GM19395 (cell line): ENCODE results near the gene TMEM200A.

Source experiments
- ATAC-seq: cut with Tn5 transposase; IDR thresholded peaks from one replicate; pipeline ENCODE4 v1.9.1; 2021; ENCODE audit warnings: mild to moderate bottlenecking, moderate library complexity; ENCODE audit not compliant: unreplicated experiment

TMEM200A gene

GRCh38 chr6:130423044-130423443 is 57.2 kb downstream of the TMEM200A start:
- ATAC-seq, result no peak

- no peak for ATAC-seq
Measured at GRCh38 chr6:130424710-130425109, 58.9 kb downstream of the TMEM200A start.

GRCh38 chr6:130425537-130425936 is 59.7 kb downstream of the TMEM200A start:
- ATAC-seq, result no peak

GRCh38 chr6:130426066-130426721 is 60.4 kb downstream of the TMEM200A start:
- no peak for ATAC-seq

GRCh38 chr6:130431346-130431852 is 65.6 kb downstream of the TMEM200A start:
- no peak for ATAC-seq

GRCh38 chr6:130432838-130433237 is 67.0 kb downstream of the TMEM200A start:
- ATAC-seq, result no peak

GRCh38 chr6:130434174-130434873 is 68.5 kb downstream of the TMEM200A start:
- ATAC-seq, result no peak

- no peak for ATAC-seq
Measured at GRCh38 chr6:130435181-130435580, 69.4 kb downstream of the TMEM200A start.

GRCh38 chr6:130437961-130438360 is 72.1 kb downstream of the TMEM200A start:
- no peak for ATAC-seq

GRCh38 chr6:130447374-130447773 is 81.6 kb downstream of the TMEM200A start:
- ATAC-seq, result no peak

GRCh38 chr6:130452336-130452735 is 86.5 kb downstream of the TMEM200A start:
- ATAC-seq, result no peak

GRCh38 chr6:130453230-130453629 is 87.4 kb downstream of the TMEM200A start:
- ATAC-seq, result no peak

- ATAC-seq, result no peak
Measured at GRCh38 chr6:130457605-130458004, 91.8 kb downstream of the TMEM200A start.

GRCh38 chr6:130459316-130459715 is 93.5 kb downstream of the TMEM200A start:
- ATAC-seq, result no peak

- no peak for ATAC-seq
Measured at GRCh38 chr6:130460934-130461333, 95.1 kb downstream of the TMEM200A start.

GRCh38 chr6:130466052-130466747 is 100.4 kb downstream of the TMEM200A start:
- ATAC-seq, result no peak

GRCh38 chr6:130466748-130467061 is 100.9 kb downstream of the TMEM200A start:
- no peak for ATAC-seq

- no peak for ATAC-seq
Measured at GRCh38 chr6:130467146-130468050, 101.6 kb downstream of the TMEM200A start.

- no peak for ATAC-seq
Measured at GRCh38 chr6:130470766-130471165, 104.9 kb downstream of the TMEM200A start.

- ATAC-seq, result no peak
Measured at GRCh38 chr6:130473886-130474285, 108.1 kb downstream of the TMEM200A start.
